ENCODE measurements around the gene SMYD3. TPM values are rescaled to one million over a fixed set of nuclear protein-coding genes. Genes with fewer than 3 reads are reported as not detected.
"Not testable (repeated sequence)": the region's sequence is repeated elsewhere in the genome, so short reads cannot be mapped to it uniquely, and the experiment has no call there.

SMYD3 gene
- total RNA-seq, 1 donor: 31.2 TPM

GRCh38 chr1:245831518-245831917 lies 675.6 kb downstream of the SMYD3 start:
- DNase-seq (ENCODE audit: low read depth in 2 of 3, low spot score in 2 of 3): no peak

- no peak for DNase-seq (ENCODE audit: low read depth in 2 of 3, low spot score in 2 of 3)
These were observed 677.3 kb downstream of the SMYD3 start for GRCh38 chr1:245829826-245830225.

GRCh38 chr1:245829194-245829593 lies 677.9 kb downstream of the SMYD3 start:
- no peak for DNase-seq (ENCODE audit: low read depth in 2 of 3, low spot score in 2 of 3)

- DNase-seq (ENCODE audit: low read depth in 2 of 3, low spot score in 2 of 3): no peak
These were observed 679.8 kb downstream of the SMYD3 start for GRCh38 chr1:245827301-245827700.

GRCh38 chr1:245825128-245825901 lies 681.8 kb downstream of the SMYD3 start:
- DNase-seq (ENCODE audit: low read depth in 2 of 3, low spot score in 2 of 3): no peak

GRCh38 chr1:245823408-245824147 lies 683.5 kb downstream of the SMYD3 start:
- DNase-seq (ENCODE audit: low read depth in 2 of 3, low spot score in 2 of 3): no peak

GRCh38 chr1:245822996-245823395 lies 684.1 kb downstream of the SMYD3 start:
- no peak for DNase-seq (ENCODE audit: low read depth in 2 of 3, low spot score in 2 of 3)

GRCh38 chr1:245818363-245818762 lies 688.7 kb downstream of the SMYD3 start:
- DNase-seq (ENCODE audit: low read depth in 2 of 3, low spot score in 2 of 3): not testable (repeated sequence)

- not testable (repeated sequence) for DNase-seq (ENCODE audit: low read depth in 2 of 3, low spot score in 2 of 3)
These were observed 690.6 kb downstream of the SMYD3 start for GRCh38 chr1:245816496-245816895.

GRCh38 chr1:245814651-245815050 lies 692.4 kb downstream of the SMYD3 start:
- DNase-seq (ENCODE audit: low read depth in 2 of 3, low spot score in 2 of 3): no peak

- DNase-seq (ENCODE audit: low read depth in 2 of 3, low spot score in 2 of 3): no peak
These were observed 694.8 kb downstream of the SMYD3 start for GRCh38 chr1:245812278-245812677.

- DNase-seq (ENCODE audit: low read depth in 2 of 3, low spot score in 2 of 3): no peak
These were observed 696.2 kb downstream of the SMYD3 start for GRCh38 chr1:245810789-245811337.

- no peak for DNase-seq (ENCODE audit: low read depth in 2 of 3, low spot score in 2 of 3)
These were observed 696.8 kb downstream of the SMYD3 start for GRCh38 chr1:245810181-245810769.

- no peak for DNase-seq (ENCODE audit: low read depth in 2 of 3, low spot score in 2 of 3)
These were observed 697.7 kb downstream of the SMYD3 start for GRCh38 chr1:245809361-245809760.

- peak in 2 of 3 donors; percentile 14 to 43 for DNase-seq (ENCODE audit: low read depth in 2 of 3, low spot score in 2 of 3)
These were observed 698.9 kb downstream of the SMYD3 start for GRCh38 chr1:245807954-245808719.

- DNase-seq (ENCODE audit: low read depth in 2 of 3, low spot score in 2 of 3): peak in 2 of 3 donors; percentile 35 to 67
These were observed 699.8 kb downstream of the SMYD3 start for GRCh38 chr1:245807306-245807705.

GRCh38 chr1:245805532-245805931 lies 701.5 kb downstream of the SMYD3 start:
- DNase-seq (ENCODE audit: low read depth in 2 of 3, low spot score in 2 of 3): no peak

GRCh38 chr1:245804696-245805095 lies 702.4 kb downstream of the SMYD3 start:
- no peak for DNase-seq (ENCODE audit: low read depth in 2 of 3, low spot score in 2 of 3)

- DNase-seq (ENCODE audit: low read depth in 2 of 3, low spot score in 2 of 3): no peak
These were observed 703.4 kb downstream of the SMYD3 start for GRCh38 chr1:245803666-245804037.

- DNase-seq (ENCODE audit: low read depth in 2 of 3, low spot score in 2 of 3): no peak
These were observed 704.0 kb downstream of the SMYD3 start for GRCh38 chr1:245802941-245803665.
